Dermis microvascular lymphatic vessel endothelial cell (primary cell): ENCODE data around the gene RIBC1. TPM values are rescaled to one million over a fixed set of nuclear protein-coding genes. Genes with fewer than 3 reads are reported as not detected.
"Not testable (repeated sequence)": the region's sequence is repeated elsewhere in the genome, so short reads cannot be mapped to it uniquely, and the experiment has no call there.

ENCODE experiments used
- DNase-seq, 2 donors: peaks; one replicate each; pipeline versions ENCODE4 v3.0.0 to v3.0.0-alpha.2; 2010; ENCODE audit warnings: low read depth in 2 of 2
- total RNA-seq: library from RNA; depleted of rRNA; stranded (reverse); fragments of >200 nt; gene quantifications from 2 replicates; pipeline ENCODE4 v1.2.1, GENCODE V29; 2014

RIBC1 gene
- total RNA-seq, result 0.13 TPM in 2 replicates

GRCh38 chrX:53422861-53423306 lies at the start of gene RIBC1:
TSS of gene RIBC1 (plus strand) at chrX:53422873. CDS start at chrX:53426277, 3,404 bp downstream.
- DNase-seq, result no peak

- no peak for DNase-seq
Measured at GRCh38 chrX:53373307-53373706, 49.4 kb upstream of the RIBC1 start.

GRCh38 chrX:53374222-53374820 lies 48.4 kb upstream of the RIBC1 start:
- no peak for DNase-seq

- no peak for DNase-seq
Measured at GRCh38 chrX:53374923-53375322, 47.8 kb upstream of the RIBC1 start.

- no peak for DNase-seq
Measured at GRCh38 chrX:53376888-53377287, 45.8 kb upstream of the RIBC1 start.

GRCh38 chrX:53377464-53377863 lies 45.2 kb upstream of the RIBC1 start:
- DNase-seq, result no peak

- DNase-seq, result no peak
Measured at GRCh38 chrX:53379008-53379710, 43.5 kb upstream of the RIBC1 start.

GRCh38 chrX:53379747-53380146 lies 42.9 kb upstream of the RIBC1 start:
- no peak for DNase-seq

- peak in 1 of 2 donors; percentile 2 for DNase-seq
Measured at GRCh38 chrX:53383376-53384076, 39.1 kb upstream of the RIBC1 start.

- no peak for DNase-seq
Measured at GRCh38 chrX:53395605-53396298, 26.9 kb upstream of the RIBC1 start.

GRCh38 chrX:53398216-53398615 lies 24.5 kb upstream of the RIBC1 start:
- no peak for DNase-seq

GRCh38 chrX:53403535-53403934 lies 19.1 kb upstream of the RIBC1 start:
- no peak for DNase-seq

- DNase-seq, result no peak
Measured at GRCh38 chrX:53412446-53412845, 10.2 kb upstream of the RIBC1 start.

GRCh38 chrX:53420351-53420750 lies 2.3 kb upstream of the RIBC1 start:
- DNase-seq, result not testable (repeated sequence)

- no peak for DNase-seq
Measured at GRCh38 chrX:53421125-53421524, 1.5 kb upstream of the RIBC1 start.

- DNase-seq, result no peak
Measured at GRCh38 chrX:53421772-53422085, 944 bp upstream of the RIBC1 start.

GRCh38 chrX:53422086-53422860 lies 400 bp upstream of the RIBC1 start, which contains the start of gene SMC1A:
TSS of gene SMC1A (minus strand) at chrX:53422654. CDS start at chrX:53422600, 54 bp downstream.
- DNase-seq, result peak; percentile 96 to 97

GRCh38 chrX:53429755-53430154 lies 7.1 kb downstream of the RIBC1 start:
- no peak for DNase-seq

GRCh38 chrX:53430231-53430630 lies 7.6 kb downstream of the RIBC1 start:
- DNase-seq, result no peak

- peak; percentile 32 to 82 for DNase-seq
Measured at GRCh38 chrX:53433651-53434639, 11.3 kb downstream of the RIBC1 start, which contains the start of gene HSD17B10. TSS of gene HSD17B10 (minus strand) at chrX:53434370. CDS start at chrX:53434345, 25 bp downstream.
